Aorta (tissue), 5 donors: ENCODE results near the gene RIC3. TPM values are rescaled to one million over a fixed set of nuclear protein-coding genes. Genes with fewer than 3 reads are reported as not detected.

Experiments used
- ATAC-seq: fragments of 200-7000 bp; cut with Tn5 transposase; one replicate; pipeline ENCODE4 v1.9.1; 2022; ENCODE audit warnings: moderate library complexity; ENCODE audit not compliant: low FRiP score
- DNase-seq, 2 donors: peaks; one replicate each; pipeline ENCODE4 v3.0.0-alpha.2; 2020
- H3K27ac ChIP-seq, 2 donors: one replicate each; pipeline ENCODE4 v1.5.1; 2013; ENCODE audit warnings: low read length in 2 of 2, mild to moderate bottlenecking in 2 of 2, moderate library complexity in 2 of 2, control low read depth in 1 of 2, inconsistent platforms in 1 of 2, low read depth in 1 of 2
- H3K27me3 ChIP-seq, 2 donors: one replicate each; pipeline ENCODE4 v1.6.1; 2013; ENCODE audit warnings: control low read depth in 1 of 2, low read length in 1 of 2, mild to moderate bottlenecking in 1 of 2, moderate library complexity in 1 of 2; ENCODE audit not compliant: insufficient read depth in 2 of 2, control insufficient read depth in 1 of 2
- H3K36me3 ChIP-seq, 2 donors: one replicate each; pipeline ENCODE4 v1.6.1; 2013; ENCODE audit warnings: control low read depth in 1 of 2, low read length in 1 of 2, mild to moderate bottlenecking in 1 of 2; ENCODE audit not compliant: insufficient read depth in 2 of 2, control insufficient read depth in 1 of 2
- H3K4me1 ChIP-seq, 2 donors: one replicate each; pipeline ENCODE4 v1.6.1; 2013; ENCODE audit warnings: low read length in 2 of 2, control low read depth in 1 of 2, mild to moderate bottlenecking in 1 of 2, moderate library complexity in 1 of 2; ENCODE audit not compliant: insufficient read depth in 2 of 2, control insufficient read depth in 1 of 2
- H3K4me3 ChIP-seq, 2 donors: one replicate each; pipeline ENCODE4 v1.5.1; 2013; ENCODE audit warnings: low read length in 2 of 2, control low read depth in 1 of 2, mild to moderate bottlenecking in 1 of 2
- H3K9me3 ChIP-seq: one replicate; pipeline ENCODE4 v1.6.1; 2013; ENCODE audit warnings: mild to moderate bottlenecking, low read length; ENCODE audit not compliant: control insufficient read depth
- WGBS, 2 donors: extraction: QIAGEN DNeasy Blood & Tissue Kit; methylation state at CpG; one replicate each; pipeline ENCODE4 v1.1.7; 2013; 5-methylcytosine and 5-hydroxymethylcytosine counted together
- intact Hi-C, 2 donors: fragments of 100-400 bp; cut with DNase I; formaldehyde crosslinking; loops; one replicate each; pipeline versions ENCODE4 v1.14.2 to v1.15.0; 2022
- polyA plus RNA-seq, 2 donors: library from polyadenylated mRNA; stranded (reverse); fragments of 200-250 nt; gene quantifications; one replicate each; pipeline ENCODE4 v1.2.3, GENCODE V29; 2013
- total RNA-seq, 2 donors: library from RNA; stranded (reverse); fragmentation: NEBNext Ultra II Directional; extraction: Animal tissue kit (Norgen Biotek cat#: 25700); gene quantifications; one replicate each; pipeline ENCODE4 v1.2.1, GENCODE V29; 2021
- donor health status: healthy with polysubstance abuse.
- donor health status: Bipolar disorder and iron deficiency.
- donor health status: DM: no; HTN: no; CAD: no.
- donor health status: DM: no; HTN: no; CAD: no.
- donor health status: DM: yes; HTN: yes; CAD: no.

The RIC3 gene
- total and polyA plus RNA-seq, 4 donors, result 2.9 to 13.1 (median 8.1) TPM

DNA sequence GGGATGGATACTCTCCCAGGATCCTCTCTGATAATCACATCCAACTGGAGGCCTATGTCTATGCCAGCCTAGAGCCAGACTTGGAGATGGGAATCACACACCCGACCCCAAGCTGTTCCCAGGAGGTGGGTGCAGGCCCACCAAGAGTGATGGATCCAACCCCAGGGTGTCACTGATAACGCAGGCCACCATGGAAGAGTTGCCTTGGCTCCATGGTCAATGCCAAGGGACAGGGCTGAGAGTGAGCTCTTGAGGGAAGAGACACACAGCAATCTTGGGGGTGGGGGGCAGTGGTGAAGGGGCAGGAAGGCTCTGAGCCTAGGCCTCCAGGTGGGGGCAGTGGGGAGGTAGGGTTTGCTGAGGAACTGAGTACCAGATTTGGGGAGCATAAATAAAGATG lies 70.9 kb downstream of the RIC3 start:
- Histone ChIP-seq H3K9me3 (no peaks in the 10 kb centered on the region), H3K27me3 (no peaks in the 10 kb centered on the region), H3K27ac (no peak overlapping the region), H3K36me3 (peaks cover 0 to 2% of the 10 kb centered on the region in 2 donors), H3K4me1 (no peaks in the 10 kb centered on the region), H3K4me3 (no peak overlapping the region)
- intact Hi-C loops, result loop anchor here (2.0 to 10.0 kb wide), 5 partner anchors 63 to 203 kb away; no protein-coding TSS in a partner anchor
- 79 to 85% methylated on average over 2 of the region's 2 CpGs for WGBS, 2 donors
- no peak for ATAC-seq
- DNase-seq, result no peak

DNA sequence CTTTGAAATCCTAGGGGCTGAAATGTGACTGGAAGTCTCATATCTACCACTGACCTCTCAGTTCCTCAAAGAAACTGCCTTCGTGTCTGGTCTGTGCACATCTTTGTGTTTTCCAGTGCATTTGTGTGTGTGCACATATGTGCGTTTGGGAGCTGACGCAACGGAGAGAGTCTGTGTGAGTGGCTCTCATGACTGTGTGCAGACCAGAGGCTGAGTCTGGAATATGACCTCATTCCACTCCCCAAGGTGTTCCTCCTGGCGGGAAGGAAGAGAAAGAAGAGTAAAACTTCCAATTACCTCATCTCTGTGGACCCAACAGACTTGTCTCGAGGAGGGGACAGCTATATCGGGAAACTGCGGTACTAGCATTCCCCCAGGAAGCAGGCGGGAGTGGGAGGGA lies 71.4 kb downstream of the RIC3 start:
- no peak for ATAC-seq
- Histone ChIP-seq H3K9me3 (no peaks in the 10 kb centered on the region), H3K36me3 (peaks cover 0 to 2% of the 10 kb centered on the region in 2 donors), H3K4me1 (no peaks in the 10 kb centered on the region), H3K27ac (no peak overlapping the region), H3K4me3 (no peak overlapping the region), H3K27me3 (no peaks in the 10 kb centered on the region)
- intact Hi-C loops, result loop anchor here in 1 of 2 donors (5.0 to 10.0 kb wide), 2 partner anchors 85 to 203 kb away; no protein-coding TSS in a partner anchor
- DNase-seq, result no peak
- 84 to 85% methylated on average over 9 of the region's 9 CpGs for WGBS, 2 donors

- no peaks in the 10 kb centered on the region for H3K9me3 ChIP-seq
- intact Hi-C loops, result loop anchor here in 1 of 2 donors (5.0 to 10.0 kb wide), 2 partner anchors 85 to 202 kb away; no protein-coding TSS in a partner anchor
- no peak overlapping the region for H3K27ac ChIP-seq
- no peaks in the 10 kb centered on the region for H3K27me3 ChIP-seq
- H3K4me1 ChIP-seq, result no peaks in the 10 kb centered on the region
- no peak for ATAC-seq
- H3K36me3 ChIP-seq, result peaks cover 0 to 2% of the 10 kb centered on the region in 2 donors
- no peak for DNase-seq
- 90 to 92% methylated on average over 8 of the region's 8 CpGs for WGBS, 2 donors
- no peak overlapping the region for H3K4me3 ChIP-seq
Observed at GRCh38 chr11:8097062-8097461, 71.8 kb downstream of the RIC3 start.

- no peak for ATAC-seq
- Histone ChIP-seq H3K27me3 (no peaks in the 10 kb centered on the region), H3K4me1 (no peaks in the 10 kb centered on the region), H3K9me3 (no peaks in the 10 kb centered on the region), H3K27ac (no peak overlapping the region), H3K36me3 (peaks cover 0 to 2% of the 10 kb centered on the region in 2 donors), H3K4me3 (no peak overlapping the region)
- WGBS, 2 donors, result 69 to 72% methylated on average over 6 of the region's 6 CpGs
- intact Hi-C loops, result loop anchor here in 1 of 2 donors (5.0 to 10.0 kb wide), 2 partner anchors 84 to 202 kb away; no protein-coding TSS in a partner anchor
- DNase-seq, result no peak
Observed at GRCh38 chr11:8096575-8096974, 72.2 kb downstream of the RIC3 start.

DNA sequence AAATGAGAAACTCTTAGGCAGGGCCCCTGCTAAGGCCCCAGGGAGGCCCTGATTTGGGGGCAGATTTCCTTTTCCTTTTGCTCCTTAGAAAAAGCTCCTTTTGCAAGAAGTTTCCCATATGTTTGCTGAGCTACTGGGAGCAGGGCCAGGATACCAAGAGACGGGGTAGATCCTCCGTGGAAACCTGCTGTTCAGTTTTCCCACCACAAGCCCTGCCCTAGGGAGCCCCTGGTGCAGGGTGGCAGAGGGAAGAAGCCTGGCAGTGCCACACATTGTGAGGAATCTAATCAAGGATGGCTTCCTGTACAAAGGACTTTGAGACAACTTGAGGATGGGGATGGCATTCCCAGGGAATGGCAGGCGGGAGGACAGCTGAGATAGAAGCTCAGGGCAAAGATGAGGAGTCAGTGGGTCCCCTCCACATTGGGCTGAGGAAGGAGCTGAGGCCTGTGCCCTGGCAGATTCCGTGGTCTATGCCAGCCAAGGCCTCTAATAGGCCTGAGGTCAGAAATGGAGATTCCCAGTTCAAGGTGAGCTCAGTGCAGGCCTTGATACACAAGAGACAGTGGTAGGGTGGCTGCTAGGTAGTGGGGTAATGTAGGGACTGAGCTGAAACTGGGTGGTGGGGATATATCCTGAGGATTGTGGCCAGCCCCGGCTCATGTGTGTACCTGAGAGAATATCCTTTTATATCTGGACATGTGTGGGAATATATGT lies 72.9 kb downstream of the RIC3 start:
- Histone ChIP-seq H3K27ac (no peak overlapping the region), H3K4me1 (no peaks in the 10 kb centered on the region), H3K27me3 (no peaks in the 10 kb centered on the region), H3K4me3 (no peak overlapping the region), H3K36me3 (peaks cover 0 to 2% of the 10 kb centered on the region in 2 donors), H3K9me3 (no peaks in the 10 kb centered on the region)
- WGBS, 2 donors, result 83 to 84% methylated on average over 5 of the region's 5 CpGs
- intact Hi-C loops, result loop anchor here in 1 of 2 donors (5.0 to 10.0 kb wide), 2 partner anchors 84 to 201 kb away; no protein-coding TSS in a partner anchor
- no peak for ATAC-seq
- no peak for DNase-seq

DNA sequence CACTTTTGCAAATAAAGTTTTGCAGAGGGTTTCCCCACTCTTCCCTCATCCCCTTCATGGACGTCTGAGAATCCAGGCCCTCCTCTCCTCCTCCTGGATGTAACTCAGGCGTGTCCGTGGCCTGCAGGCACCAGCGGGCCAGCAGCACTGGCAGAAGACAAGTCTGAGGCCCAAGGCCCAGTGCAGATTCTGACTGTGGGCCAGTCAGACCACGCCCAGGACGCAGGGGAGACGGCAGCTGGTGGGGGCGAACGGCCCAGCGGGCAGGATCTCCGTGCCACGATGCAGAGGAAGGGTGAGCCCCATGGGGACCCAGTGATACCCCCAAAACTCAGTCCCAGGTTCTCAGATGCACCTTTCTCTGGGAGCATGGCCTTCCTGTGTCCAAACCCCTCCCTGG lies 73.5 kb downstream of the RIC3 start:
- WGBS, 2 donors, result 80 to 86% methylated on average over 12 of the region's 12 CpGs
- H3K36me3 ChIP-seq, result peaks cover 0 to 2% of the 10 kb centered on the region in 2 donors
- H3K4me1 ChIP-seq, result no peaks in the 10 kb centered on the region
- no peak for DNase-seq
- no peak for ATAC-seq
- no peaks in the 10 kb centered on the region for H3K27me3 ChIP-seq
- intact Hi-C loops, result loop anchor here in 1 of 2 donors (5.0 to 10.0 kb wide), 2 partner anchors 83 to 201 kb away; no protein-coding TSS in a partner anchor
- no peak overlapping the region for H3K27ac ChIP-seq
- H3K4me3 ChIP-seq, result no peak overlapping the region
- no peaks in the 10 kb centered on the region for H3K9me3 ChIP-seq

GRCh38 chr11:8094656-8095055 lies 74.2 kb downstream of the RIC3 start:
- WGBS, 2 donors, result 91 to 92% methylated on average over 11 of the region's 11 CpGs
- DNase-seq, result no peak
- Histone ChIP-seq H3K27me3 (no peaks in the 10 kb centered on the region), H3K9me3 (no peaks in the 10 kb centered on the region), H3K27ac (no peak overlapping the region), H3K4me3 (no peak overlapping the region), H3K4me1 (no peaks in the 10 kb centered on the region), H3K36me3 (no peaks in the 10 kb centered on the region)
- ATAC-seq, result no peak
- intact Hi-C loops, result loop anchor here in 1 of 2 donors (5.0 to 10.0 kb wide), 2 partner anchors 82 to 200 kb away; no protein-coding TSS in a partner anchor

DNA sequence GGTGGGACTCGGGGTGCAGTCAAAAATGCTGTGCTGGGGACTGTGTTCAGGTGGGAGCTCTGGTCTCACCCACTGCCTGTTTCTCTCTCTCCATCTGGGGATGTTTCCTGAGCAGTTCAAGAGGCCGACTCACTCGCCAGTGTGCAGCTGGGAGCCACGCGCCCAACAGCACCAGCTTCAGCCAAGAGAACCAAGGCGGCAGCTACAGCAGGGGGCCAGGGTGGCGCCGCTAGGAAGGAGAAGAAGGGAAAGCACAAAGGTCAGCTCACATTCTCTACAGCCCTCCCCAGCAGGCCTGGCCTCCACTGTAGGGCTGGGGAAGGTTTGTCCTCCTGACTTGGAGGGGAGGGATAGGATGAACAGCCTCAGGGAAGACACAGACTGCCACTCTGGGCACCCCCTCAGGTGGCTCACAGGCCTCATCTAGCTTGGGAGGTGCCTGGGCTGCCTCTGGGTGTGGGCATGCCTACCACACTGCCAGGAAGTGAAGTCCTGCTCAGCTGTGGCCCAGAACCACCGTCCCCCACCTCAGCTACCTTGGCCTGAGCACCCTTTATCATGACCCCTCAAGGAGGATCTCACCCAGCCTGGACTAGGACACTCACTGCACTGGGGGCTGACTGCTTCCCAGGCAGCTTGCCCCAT lies 74.8 kb downstream of the RIC3 start:
- DNase-seq, result no peak
- Histone ChIP-seq H3K4me3 (no peak overlapping the region), H3K27ac (no peak overlapping the region), H3K9me3 (no peaks in the 10 kb centered on the region), H3K4me1 (no peaks in the 10 kb centered on the region), H3K36me3 (no peaks in the 10 kb centered on the region), H3K27me3 (no peaks in the 10 kb centered on the region)
- ATAC-seq, result no peak
- 89 to 93% methylated on average over 9 of the region's 9 CpGs for WGBS, 2 donors
- intact Hi-C loops, result loop anchor here in 1 of 2 donors (10.0 kb wide), 1 partner anchor 199 kb away; no protein-coding TSS in a partner anchor
